ENCODE measurements around the gene ALDH2.

GRCh38 chr12:111819191-111820158, 52.7 kb downstream of the ALDH2 start:
- TF ChIP-seq CTCF (conservative IDR thresholded peaks at IDR 0.05 in 1 of 2, IDR thresholded peaks at IDR 0.05 in 1 of 2; ENCODE audit: low read depth in 1 of 2, low read length in 2 of 2) (no peak), EZH2 (IDR thresholded peaks at IDR 0.05; ENCODE audit: low read length, missing control alignments) (no peak)
